Breast epithelium (tissue), 4 donors: ENCODE measurements around the gene GP1BB. TPM values are rescaled to one million over a fixed set of nuclear protein-coding genes. Genes with fewer than 3 reads are reported as not detected.
A peak's percentile ranks its signal among the peaks of the same experiment; 100 is the strongest.

ENCODE experiments used
- DNase-seq, 2 donors: peaks; one replicate each; pipeline ENCODE4 v3.0.0-alpha.2; 2019; ENCODE audit warnings: low spot score in 2 of 2
- H3K27ac ChIP-seq, 2 donors: fragments of 200-600 bp; sonication (generic) in 1 of 2; one replicate each; pipeline ENCODE4 v1.5.1; 2016 to 2019; ENCODE audit warnings: mild to moderate bottlenecking in 1 of 2
- H3K27me3 ChIP-seq, 2 donors: fragments of 200-600 bp; sonication (generic) in 1 of 2; one replicate each; pipeline versions ENCODE4 v1.5.1 to v1.6.0; 2017 to 2019; ENCODE audit warnings: control low read depth in 1 of 2, mild to moderate bottlenecking in 1 of 2
- H3K36me3 ChIP-seq: fragments of 200-600 bp; one replicate; pipeline ENCODE4 v1.5.1; 2019
- H3K4me1 ChIP-seq, 2 donors: fragments of 200-600 bp; sonication (generic); one replicate each; pipeline ENCODE4 v1.5.1; 2016 to 2019; ENCODE audit warnings: control low read depth in 1 of 2
- H3K4me3 ChIP-seq, 3 donors: fragments of 200-600 bp; sonication (generic); 1 replicate in 2 of 3; 2 replicates in 1 of 3; pipeline ENCODE4 v1.5.1; 2016 to 2019; ENCODE audit warnings: mild to moderate bottlenecking in 3 of 3, moderate library complexity in 2 of 3
- H3K9me3 ChIP-seq, 2 donors: fragments of 200-600 bp; sonication (generic) in 1 of 2; one replicate each; pipeline ENCODE4 v1.5.1; 2016 to 2019; ENCODE audit warnings: control low read depth in 1 of 2
- CTCF ChIP-seq, 3 donors: fragments of 450-650 bp; IDR thresholded peaks; one replicate each; pipeline ENCODE4 v1.5.1; 2016 to 2017; ENCODE audit warnings: antibody characterized with exemption in 3 of 3, mild to moderate bottlenecking in 3 of 3, moderate library complexity in 3 of 3
- POLR2A ChIP-seq: fragments of 450-650 bp; IDR thresholded peaks from one replicate; pipeline ENCODE4 v1.6.1; 2016; ENCODE audit warnings: antibody characterized with exemption, mild to moderate bottlenecking, moderate library complexity
- POLR2AphosphoS5 ChIP-seq, 3 donors: sonication (generic); formaldehyde crosslinking; IDR thresholded peaks; one replicate each; pipeline ENCODE4 v1.6.1; 2017; ENCODE audit warnings: antibody characterized with exemption in 3 of 3
- intact Hi-C: fragments of 100-400 bp; cut with DNase I; formaldehyde crosslinking; loops from one replicate; pipeline ENCODE4 v1.15.1; 2023; ENCODE audit warnings: low total_unique reads
- total RNA-seq, 3 donors: library from RNA; depleted of rRNA; stranded (reverse); fragments of >200 nt; gene quantifications; one replicate each; pipeline ENCODE4 v1.1.0, GENCODE V29; 2016

GP1BB gene
- total RNA-seq, 3 donors from 2014 or later, result 1.3 to 6.2 (median 2.9) TPM

GRCh38 chr22:19678949-19679521, 44.3 kb upstream of the GP1BB start:
- TF ChIP-seq POLR2A (no peak), POLR2AphosphoS5 (IDR thresholded peaks at IDR 0.05) (no peak), CTCF (IDR thresholded peaks at IDR 0.05) (no peak)
- no peaks in the 10 kb centered on the region for H3K9me3 ChIP-seq
- intact Hi-C loops, result no loop called here
- H3K4me1 ChIP-seq, result no peaks in the 10 kb centered on the region
- H3K36me3 ChIP-seq, result no peaks in the 10 kb centered on the region
- H3K27me3 ChIP-seq, result peaks cover 0 to 12% of the 10 kb centered on the region in 2 donors
- peak in 1 of 2 donors; percentile 31 for DNase-seq
- H3K4me3 ChIP-seq, result no peak overlapping the region
- no peak overlapping the region for H3K27ac ChIP-seq

DNA sequence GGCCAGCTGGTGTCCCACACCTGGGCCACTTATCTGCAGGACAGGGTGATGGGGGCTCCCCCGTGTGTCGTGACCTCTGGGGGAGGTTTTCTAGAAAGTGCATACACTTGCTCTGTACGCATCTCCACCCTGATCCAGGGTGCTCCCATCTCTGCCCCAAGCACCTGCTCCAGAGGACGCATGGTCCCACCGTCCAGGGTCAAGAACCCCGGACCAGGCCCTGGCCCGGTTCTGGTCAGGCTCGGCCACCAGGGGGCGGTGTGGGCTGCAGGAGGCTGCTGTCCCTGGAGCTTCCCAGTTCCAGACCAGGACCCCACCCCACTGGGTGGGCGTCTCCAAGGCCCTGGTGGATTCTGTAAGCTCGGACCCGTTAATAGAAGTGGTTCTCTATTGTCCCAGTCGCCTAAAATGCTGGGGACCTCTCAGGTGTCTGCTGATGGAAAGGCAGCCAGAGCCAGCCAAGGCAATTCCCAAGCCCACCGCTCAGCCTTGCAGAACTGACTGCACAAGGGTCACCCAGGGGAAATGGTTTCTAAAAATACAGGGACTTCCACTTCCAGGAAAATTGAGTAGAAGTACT, 43.7 kb upstream of the GP1BB start:
- TF ChIP-seq POLR2A, result no peak
- TF ChIP-seq CTCF (IDR thresholded peaks at IDR 0.05), result peak; percentile 41 to 76 (median 66)
- Histone ChIP-seq H3K27ac (no peak overlapping the region), H3K27me3 (peaks cover 0 to 12% of the 10 kb centered on the region in 2 donors), H3K4me3 (no peak overlapping the region), H3K4me1 (no peaks in the 10 kb centered on the region), H3K36me3 (no peaks in the 10 kb centered on the region), H3K9me3 (no peaks in the 10 kb centered on the region)
- peak in 1 of 2 donors; percentile 56 for DNase-seq
- intact Hi-C loops, result no loop called here

GRCh38 chr22:19680287-19680881, 43.0 kb upstream of the GP1BB start:
- no peak for TF ChIP-seq POLR2A
- TF ChIP-seq CTCF (IDR thresholded peaks at IDR 0.05), result no peak
- TF ChIP-seq POLR2AphosphoS5 (IDR thresholded peaks at IDR 0.05), result no peak
- Histone ChIP-seq H3K36me3 (no peaks in the 10 kb centered on the region), H3K4me1 (no peaks in the 10 kb centered on the region), H3K4me3 (no peak overlapping the region), H3K27ac (no peak overlapping the region), H3K27me3 (peaks cover 0 to 12% of the 10 kb centered on the region in 2 donors), H3K9me3 (no peaks in the 10 kb centered on the region)
- DNase-seq, result peak in 1 of 2 donors; percentile 43
- intact Hi-C loops, result no loop called here

- no peak for TF ChIP-seq POLR2AphosphoS5 (IDR thresholded peaks at IDR 0.05)
- TF ChIP-seq CTCF (IDR thresholded peaks at IDR 0.05), result no peak
- TF ChIP-seq POLR2A, result no peak
- intact Hi-C loops, result no loop called here
- Histone ChIP-seq H3K36me3 (no peaks in the 10 kb centered on the region), H3K9me3 (no peaks in the 10 kb centered on the region), H3K27me3 (peaks cover 0 to 12% of the 10 kb centered on the region in 2 donors), H3K4me3 (no peak overlapping the region), H3K27ac (no peak overlapping the region), H3K4me1 (no peaks in the 10 kb centered on the region)
- no peak for DNase-seq
These were observed 42.2 kb upstream of the GP1BB start for GRCh38 chr22:19680911-19681862.
